Measurements from ENCODE around the gene ASB6. TPM values are rescaled to one million over a fixed set of nuclear protein-coding genes. Genes with fewer than 3 reads are reported as not detected.

ASB6 gene
- total and polyA plus RNA-seq, 2 of the 13 experiments (the other 11 are each of a cell fraction or from before 2014, with no cell fraction given), result 8.2 to 8.4 TPM

DNA sequence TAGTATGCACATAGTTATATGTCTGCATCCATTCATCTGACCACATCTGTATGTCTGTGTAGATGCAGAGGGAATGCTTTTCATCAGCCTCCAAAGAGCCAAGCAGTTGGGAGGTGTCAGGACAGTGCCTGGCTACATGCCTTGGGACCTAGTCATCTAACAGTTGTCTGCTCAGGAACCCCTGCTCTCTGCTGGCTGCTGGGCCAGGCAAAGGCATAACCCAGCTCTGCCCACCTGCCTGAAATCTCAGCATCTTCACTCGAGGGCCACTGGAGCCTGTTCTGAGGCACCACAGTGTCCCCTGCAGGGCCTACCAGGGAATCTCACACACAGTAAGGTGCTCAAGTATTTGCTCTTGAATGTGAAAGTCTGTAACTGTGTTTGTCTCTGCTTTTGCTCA is 24.8 kb downstream of the ASB6 start:
- Histone ChIP-seq H3K4me1 (ENCODE audit: insufficient read depth, low read length) (peaks cover 20% of the 10 kb centered on the region), H3K9me3 (ENCODE audit: low read length) (no peaks in the 10 kb centered on the region), H3K27me3 (ENCODE audit: control insufficient read depth in 1 of 2, insufficient read depth in 2 of 2, low read length in 2 of 2) (peaks cover 0 to 15% of the 10 kb centered on the region in 2 experiments; a peak in 3 of 5 replicates), H3K4me3 (replicated peaks in 1 of 3; ENCODE audit: insufficient read depth in 1 of 3, low read depth in 2 of 3, low read length in 3 of 3) (no peak overlapping the region), H3K27ac (ENCODE audit: extremely low read length, insufficient read depth, low read length) (no peak overlapping the region), H3K36me3 (replicated peaks in 1 of 2; ENCODE audit: control insufficient read depth in 1 of 2, insufficient read depth in 2 of 2, low read length in 2 of 2) (no peaks in the 10 kb centered on the region), H4K20me1 (ENCODE audit: insufficient read depth, low read length) (peaks cover 7% of the 10 kb centered on the region; the same call in 1 of the 2 replicates), H3K79me2 (ENCODE audit: insufficient read depth, low read length) (no peaks in the 10 kb centered on the region), H2AFZ (ENCODE audit: low read length) (no peak overlapping the region), H3K4me2 (ENCODE audit: low read depth, low read length) (no peak overlapping the region), H3K9ac (ENCODE audit: insufficient read depth, low read depth, low read length) (no peak overlapping the region)
- intact Hi-C loops (cut with micrococcal nuclease; ENCODE audit: unreplicated experiment) (no loop called here), in situ Hi-C loops (cut with HindIII; ENCODE audit: extremely low pct_ligation_motif_present, low pct_unique_long_range_greater_than_20kb) (loop anchor here (10.0 kb wide), 3 partner anchors 122 to 442 kb away; partner anchors contain the start of gene IER5L)
- no TSS peak for BruUV-seq (replicated peaks)
- ChIA-PET CTCF (ENCODE audit: low intra/inter-chr PET ratio, low total read pairs) (no interaction called here), POLR2A (interaction anchor here (1.3 kb wide), 1 partner anchor 70 kb away, joined by 3 read pairs; no protein-coding TSS in a partner anchor)
- FAIRE-seq, result no peak
- DNase-seq (ENCODE audit: low spot score), result no peak
- peak; percentile 39 for ATAC-seq
- no CpG with 5 or more reads among the region's 1 CpG for WGBS (ENCODE audit: low lambda C conversion rate)
- TF ChIP-seq GFI1 (CRISPR knock-in tag; IDR thresholded peaks at IDR 0.05; ENCODE audit: borderline replicate concordance), result peak; percentile 100
- TF ChIP-seq, protein P1, sequence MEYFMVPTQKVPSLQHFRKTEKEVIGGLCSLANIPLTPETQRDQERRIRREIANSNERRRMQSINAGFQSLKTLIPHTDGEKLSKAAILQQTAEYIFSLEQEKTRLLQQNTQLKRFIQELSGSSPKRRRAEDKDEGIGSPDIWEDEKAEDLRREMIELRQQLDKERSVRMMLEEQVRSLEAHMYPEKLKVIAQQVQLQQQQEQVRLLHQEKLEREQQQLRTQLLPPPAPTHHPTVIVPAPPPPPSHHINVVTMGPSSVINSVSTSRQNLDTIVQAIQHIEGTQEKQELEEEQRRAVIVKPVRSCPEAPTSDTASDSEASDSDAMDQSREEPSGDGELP (IDR thresholded peaks at IDR 0.05; ENCODE audit: borderline replicate concordance, low read depth), result no peak
- TF ChIP-seq, protein P2, sequence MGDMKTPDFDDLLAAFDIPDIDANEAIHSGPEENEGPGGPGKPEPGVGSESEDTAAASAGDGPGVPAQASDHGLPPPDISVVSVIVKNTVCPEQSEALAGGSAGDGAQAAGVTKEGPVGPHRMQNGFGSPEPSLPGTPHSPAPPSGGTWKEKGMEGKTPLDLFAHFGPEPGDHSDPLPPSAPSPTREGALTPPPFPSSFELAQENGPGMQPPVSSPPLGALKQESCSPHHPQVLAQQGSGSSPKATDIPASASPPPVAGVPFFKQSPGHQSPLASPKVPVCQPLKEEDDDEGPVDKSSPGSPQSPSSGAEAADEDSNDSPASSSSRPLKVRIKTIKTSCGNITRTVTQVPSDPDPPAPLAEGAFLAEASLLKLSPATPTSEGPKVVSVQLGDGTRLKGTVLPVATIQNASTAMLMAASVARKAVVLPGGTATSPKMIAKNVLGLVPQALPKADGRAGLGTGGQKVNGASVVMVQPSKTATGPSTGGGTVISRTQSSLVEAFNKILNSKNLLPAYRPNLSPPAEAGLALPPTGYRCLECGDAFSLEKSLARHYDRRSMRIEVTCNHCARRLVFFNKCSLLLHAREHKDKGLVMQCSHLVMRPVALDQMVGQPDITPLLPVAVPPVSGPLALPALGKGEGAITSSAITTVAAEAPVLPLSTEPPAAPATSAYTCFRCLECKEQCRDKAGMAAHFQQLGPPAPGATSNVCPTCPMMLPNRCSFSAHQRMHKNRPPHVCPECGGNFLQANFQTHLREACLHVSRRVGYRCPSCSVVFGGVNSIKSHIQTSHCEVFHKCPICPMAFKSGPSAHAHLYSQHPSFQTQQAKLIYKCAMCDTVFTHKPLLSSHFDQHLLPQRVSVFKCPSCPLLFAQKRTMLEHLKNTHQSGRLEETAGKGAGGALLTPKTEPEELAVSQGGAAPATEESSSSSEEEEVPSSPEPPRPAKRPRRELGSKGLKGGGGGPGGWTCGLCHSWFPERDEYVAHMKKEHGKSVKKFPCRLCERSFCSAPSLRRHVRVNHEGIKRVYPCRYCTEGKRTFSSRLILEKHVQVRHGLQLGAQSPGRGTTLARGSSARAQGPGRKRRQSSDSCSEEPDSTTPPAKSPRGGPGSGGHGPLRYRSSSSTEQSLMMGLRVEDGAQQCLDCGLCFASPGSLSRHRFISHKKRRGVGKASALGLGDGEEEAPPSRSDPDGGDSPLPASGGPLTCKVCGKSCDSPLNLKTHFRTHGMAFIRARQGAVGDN (CRISPR knock-in tag; IDR thresholded peaks at IDR 0.05), result 0 out of 2 replicates have a peak, but pooled peaks have one; percentile 23
- TF ChIP-seq, protein P3, sequence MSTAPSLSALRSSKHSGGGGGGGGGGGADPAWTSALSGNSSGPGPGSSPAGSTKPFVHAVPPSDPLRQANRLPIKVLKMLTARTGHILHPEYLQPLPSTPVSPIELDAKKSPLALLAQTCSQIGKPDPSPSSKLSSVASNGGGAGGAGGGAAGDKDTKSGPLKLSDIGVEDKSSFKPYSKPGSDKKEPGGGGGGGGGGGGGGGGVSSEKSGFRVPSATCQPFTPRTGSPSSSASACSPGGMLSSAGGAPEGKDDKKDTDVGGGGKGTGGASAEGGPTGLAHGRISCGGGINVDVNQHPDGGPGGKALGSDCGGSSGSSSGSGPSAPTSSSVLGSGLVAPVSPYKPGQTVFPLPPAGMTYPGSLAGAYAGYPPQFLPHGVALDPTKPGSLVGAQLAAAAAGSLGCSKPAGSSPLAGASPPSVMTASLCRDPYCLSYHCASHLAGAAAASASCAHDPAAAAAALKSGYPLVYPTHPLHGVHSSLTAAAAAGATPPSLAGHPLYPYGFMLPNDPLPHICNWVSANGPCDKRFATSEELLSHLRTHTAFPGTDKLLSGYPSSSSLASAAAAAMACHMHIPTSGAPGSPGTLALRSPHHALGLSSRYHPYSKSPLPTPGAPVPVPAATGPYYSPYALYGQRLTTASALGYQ (CRISPR knock-in tag; IDR thresholded peaks at IDR 0.05), result no peak
- peak; percentile 35 for TF ChIP-seq SKI (IDR thresholded peaks at IDR 0.05; ENCODE audit: partially characterized antibody)
- TF ChIP-seq RAD21 (CRISPR knock-in tag; IDR thresholded peaks at IDR 0.05), result peak; percentile 35; the same call in 1 of the 2 replicates
- TF ChIP-seq HMG20B (CRISPR knock-in tag; conservative IDR thresholded peaks at IDR 0.05), result peak; percentile 84
- TF ChIP-seq STAG1 (CRISPR knock-in tag; IDR thresholded peaks at IDR 0.05), result peak; percentile 81
- peak; percentile 66 for TF ChIP-seq PHF21A (CRISPR knock-in tag; IDR thresholded peaks at IDR 0.05)
- no peak for TF ChIP-seq FOXP1 (IDR thresholded peaks at IDR 0.05)
- no peak for TF ChIP-seq FOXP1 (CRISPR knock-in tag; IDR thresholded peaks at IDR 0.05)
- TF ChIP-seq EED (CRISPR knock-in tag; IDR thresholded peaks at IDR 0.05), result no peak
- TF ChIP-seq SMAD9 (CRISPR knock-in tag; IDR thresholded peaks at IDR 0.05), result no peak
- TF ChIP-seq, protein P4, sequence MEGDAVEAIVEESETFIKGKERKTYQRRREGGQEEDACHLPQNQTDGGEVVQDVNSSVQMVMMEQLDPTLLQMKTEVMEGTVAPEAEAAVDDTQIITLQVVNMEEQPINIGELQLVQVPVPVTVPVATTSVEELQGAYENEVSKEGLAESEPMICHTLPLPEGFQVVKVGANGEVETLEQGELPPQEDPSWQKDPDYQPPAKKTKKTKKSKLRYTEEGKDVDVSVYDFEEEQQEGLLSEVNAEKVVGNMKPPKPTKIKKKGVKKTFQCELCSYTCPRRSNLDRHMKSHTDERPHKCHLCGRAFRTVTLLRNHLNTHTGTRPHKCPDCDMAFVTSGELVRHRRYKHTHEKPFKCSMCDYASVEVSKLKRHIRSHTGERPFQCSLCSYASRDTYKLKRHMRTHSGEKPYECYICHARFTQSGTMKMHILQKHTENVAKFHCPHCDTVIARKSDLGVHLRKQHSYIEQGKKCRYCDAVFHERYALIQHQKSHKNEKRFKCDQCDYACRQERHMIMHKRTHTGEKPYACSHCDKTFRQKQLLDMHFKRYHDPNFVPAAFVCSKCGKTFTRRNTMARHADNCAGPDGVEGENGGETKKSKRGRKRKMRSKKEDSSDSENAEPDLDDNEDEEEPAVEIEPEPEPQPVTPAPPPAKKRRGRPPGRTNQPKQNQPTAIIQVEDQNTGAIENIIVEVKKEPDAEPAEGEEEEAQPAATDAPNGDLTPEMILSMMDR (CRISPR knock-in tag; IDR thresholded peaks at IDR 0.05), result peak; percentile 75
- no peak for TF ChIP-seq ZNF383 (CRISPR knock-in tag; IDR thresholded peaks at IDR 0.05; ENCODE audit: borderline replicate concordance)
- peak; percentile 18 for TF ChIP-seq TEAD3 (CRISPR knock-in tag; optimal IDR thresholded peaks at IDR 0.05; ENCODE audit: borderline replicate concordance)
- no peak for TF ChIP-seq ZNF615 (CRISPR knock-in tag; IDR thresholded peaks at IDR 0.05; ENCODE audit: borderline replicate concordance)
- TF ChIP-seq SMC3 (IDR thresholded peaks at IDR 0.05; ENCODE audit: low read length), result peak; percentile 38; the same call in 1 of the 2 replicates
